T-helper 2 cell treated with Interferon-gamma antibody and Interleukin-4, amounts not matched to agents 5 μg/mL and 100 μg/mL, for 36 hours (primary cell): Measurements from ENCODE around the gene ACBD3.
A peak's percentile ranks its signal among the peaks of the same experiment; 100 is the strongest.

Source experiments
- DNase-seq: peaks from one replicate; pipeline ENCODE4 v3.0.0; 2021; ENCODE audit warnings: low spot score
- H3K27ac Mint-ChIP-seq: one replicate; pipeline ENCODE4 v1.8.0; 2021; ENCODE audit warnings: mild to moderate bottlenecking, mixed read lengths
- H3K27me3 Mint-ChIP-seq: one replicate; pipeline ENCODE4 v1.8.0; 2021; ENCODE audit warnings: low read depth, mixed read lengths
- H3K36me3 Mint-ChIP-seq: one replicate; pipeline ENCODE4 v1.8.0; 2021; ENCODE audit warnings: low read depth, mixed read lengths
- H3K4me1 Mint-ChIP-seq: one replicate; pipeline ENCODE4 v1.8.0; 2021; ENCODE audit warnings: low read depth, mixed read lengths
- H3K4me3 Mint-ChIP-seq: one replicate; pipeline ENCODE4 v1.8.0; 2022; ENCODE audit warnings: mild to moderate bottlenecking, moderate library complexity, mixed read lengths
- H3K9me3 Mint-ChIP-seq: one replicate; pipeline ENCODE4 v1.8.0; 2021; ENCODE audit warnings: mixed read lengths

ACBD3 gene

GRCh38 chr1:226135059-226135651 lies 51.4 kb downstream of the ACBD3 start:
- Mint-ChIP-seq H3K27ac (no peak overlapping the region), H3K27me3 (peaks cover 1% of the 10 kb centered on the region), H3K36me3 (no peaks in the 10 kb centered on the region), H3K9me3 (no peaks in the 10 kb centered on the region), H3K4me1 (peaks cover 4% of the 10 kb centered on the region), H3K4me3 (no peak overlapping the region)
- DNase-seq = no peak

DNA sequence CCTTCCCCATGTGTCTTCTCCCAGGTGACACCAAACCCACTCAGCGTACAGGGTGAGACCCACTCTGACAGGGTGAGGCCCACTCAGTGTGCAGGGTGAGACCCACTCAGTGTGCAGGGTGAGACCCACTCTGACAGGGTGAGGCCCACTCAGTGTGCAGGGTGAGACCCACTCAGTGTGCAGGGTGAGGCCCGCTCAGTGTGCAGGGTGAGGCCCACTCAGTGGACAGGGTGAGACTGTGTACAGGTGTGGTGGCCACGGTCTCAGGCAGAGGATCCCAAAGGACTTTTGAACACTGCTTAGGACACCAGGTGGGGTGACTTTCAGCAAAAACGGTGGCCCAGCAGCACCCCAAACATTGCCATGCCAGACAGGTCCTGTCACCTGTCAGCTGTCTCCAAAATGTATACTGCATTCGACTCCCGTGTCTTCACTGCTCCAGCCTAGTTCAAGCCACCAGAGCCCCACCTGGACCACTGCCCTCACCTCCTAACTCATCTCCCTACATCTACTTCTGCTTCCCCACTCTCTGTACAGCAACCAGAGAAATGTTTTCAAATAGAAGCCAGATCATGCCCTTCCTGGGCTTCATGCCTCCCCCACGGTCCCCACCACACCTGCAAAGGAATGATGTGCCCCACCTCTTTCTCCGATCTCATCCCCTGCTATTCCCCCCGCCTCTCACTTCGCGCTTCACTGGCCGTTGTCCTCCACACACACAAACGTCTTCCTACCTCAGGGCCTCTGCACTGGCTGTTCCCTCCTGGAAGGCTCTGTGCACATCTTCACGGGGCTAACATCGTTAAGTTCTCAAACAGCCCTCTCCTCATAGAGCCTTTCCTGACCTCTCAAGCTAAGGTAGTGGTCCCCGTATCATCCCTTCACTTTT lies 52.1 kb downstream of the ACBD3 start:
- no peak overlapping the region for H3K4me3 Mint-ChIP-seq
- no peaks in the 10 kb centered on the region for H3K36me3 Mint-ChIP-seq
- H3K27me3 Mint-ChIP-seq = peaks cover 1% of the 10 kb centered on the region
- no peak for DNase-seq
- no peaks in the 10 kb centered on the region for H3K9me3 Mint-ChIP-seq
- no peak overlapping the region for H3K27ac Mint-ChIP-seq
- peaks cover 4% of the 10 kb centered on the region for H3K4me1 Mint-ChIP-seq

GRCh38 chr1:226133504-226134123 lies 52.9 kb downstream of the ACBD3 start:
- Mint-ChIP-seq H3K36me3 (no peaks in the 10 kb centered on the region), H3K4me1 (peaks cover 8% of the 10 kb centered on the region), H3K27ac (no peak overlapping the region), H3K4me3 (no peak overlapping the region), H3K27me3 (peaks cover 1% of the 10 kb centered on the region), H3K9me3 (no peaks in the 10 kb centered on the region)
- DNase-seq = no peak

- Mint-ChIP-seq H3K27me3 (peaks cover 1% of the 10 kb centered on the region), H3K4me3 (no peak overlapping the region), H3K27ac (no peak overlapping the region)
Measured at GRCh38 chr1:226132728-226133503, 53.6 kb downstream of the ACBD3 start.

GRCh38 chr1:226131639-226132038 lies 54.9 kb downstream of the ACBD3 start:
- H3K27ac Mint-ChIP-seq = no peak overlapping the region
- DNase-seq = no peak
- H3K4me3 Mint-ChIP-seq = no peak overlapping the region
- no peaks in the 10 kb centered on the region for H3K9me3 Mint-ChIP-seq
- H3K4me1 Mint-ChIP-seq = peaks cover 20% of the 10 kb centered on the region
- peaks cover 1% of the 10 kb centered on the region for H3K27me3 Mint-ChIP-seq
- H3K36me3 Mint-ChIP-seq = no peaks in the 10 kb centered on the region

More at GRCh38 chr1:226132728-226133503, 53.6 kb downstream of the ACBD3 start:
- Mint-ChIP-seq H3K36me3 (no peaks in the 10 kb centered on the region), H3K9me3 (no peaks in the 10 kb centered on the region), H3K4me1 (peaks cover 11% of the 10 kb centered on the region)
- DNase-seq = no peak

GRCh38 chr1:226129230-226129629 lies 57.3 kb downstream of the ACBD3 start:
- DNase-seq = no peak
- no peak overlapping the region for H3K4me3 Mint-ChIP-seq
- H3K4me1 Mint-ChIP-seq = peaks cover 32% of the 10 kb centered on the region
- H3K9me3 Mint-ChIP-seq = no peaks in the 10 kb centered on the region
- peaks cover 1% of the 10 kb centered on the region for H3K27me3 Mint-ChIP-seq
- no peak overlapping the region for H3K27ac Mint-ChIP-seq
- no peaks in the 10 kb centered on the region for H3K36me3 Mint-ChIP-seq

GRCh38 chr1:226128487-226129075 lies 58.0 kb downstream of the ACBD3 start:
- no peaks in the 10 kb centered on the region for H3K9me3 Mint-ChIP-seq
- no peak overlapping the region for H3K4me3 Mint-ChIP-seq
- H3K36me3 Mint-ChIP-seq = no peaks in the 10 kb centered on the region
- no peak for DNase-seq
- H3K27ac Mint-ChIP-seq = peak overlapping the region; percentile 45
- H3K4me1 Mint-ChIP-seq = peaks cover 36% of the 10 kb centered on the region
- H3K27me3 Mint-ChIP-seq = peaks cover under 1% of the 10 kb centered on the region

GRCh38 chr1:226126824-226127569 lies 59.5 kb downstream of the ACBD3 start:
- H3K27ac Mint-ChIP-seq = peak overlapping the region; percentile 56
- peaks cover 43% of the 10 kb centered on the region for H3K4me1 Mint-ChIP-seq
- no peaks in the 10 kb centered on the region for H3K9me3 Mint-ChIP-seq
- no peak for DNase-seq
- peak overlapping the region; percentile 65 for H3K4me3 Mint-ChIP-seq
- H3K27me3 Mint-ChIP-seq = peaks cover 2% of the 10 kb centered on the region
- H3K36me3 Mint-ChIP-seq = no peaks in the 10 kb centered on the region

DNA sequence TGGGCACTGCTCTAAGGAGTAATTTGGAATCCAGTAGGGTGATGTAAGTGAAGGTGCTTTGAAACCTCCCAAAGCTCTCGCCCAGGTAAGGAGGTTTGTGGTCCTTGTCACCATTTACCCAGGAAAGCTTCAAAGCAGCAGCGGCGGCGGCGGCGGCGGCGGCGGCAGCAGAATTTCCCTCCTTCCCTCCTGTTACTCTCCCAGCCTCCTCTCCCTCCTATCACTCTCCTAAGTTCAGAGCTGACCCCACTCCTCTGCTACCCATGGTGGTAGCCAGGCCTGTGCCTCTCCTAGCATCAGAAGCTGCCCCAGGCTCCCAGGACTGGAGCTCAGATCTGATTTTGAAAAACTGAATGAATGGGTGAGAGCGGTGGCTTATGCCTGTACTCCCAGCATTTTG lies 60.7 kb downstream of the ACBD3 start:
- Mint-ChIP-seq H3K4me3 (no peak overlapping the region), H3K36me3 (no peaks in the 10 kb centered on the region), H3K9me3 (no peaks in the 10 kb centered on the region), H3K27me3 (peaks cover 2% of the 10 kb centered on the region), H3K27ac (peak overlapping the region; percentile 38), H3K4me1 (peaks cover 45% of the 10 kb centered on the region)
- no peak for DNase-seq

DNA sequence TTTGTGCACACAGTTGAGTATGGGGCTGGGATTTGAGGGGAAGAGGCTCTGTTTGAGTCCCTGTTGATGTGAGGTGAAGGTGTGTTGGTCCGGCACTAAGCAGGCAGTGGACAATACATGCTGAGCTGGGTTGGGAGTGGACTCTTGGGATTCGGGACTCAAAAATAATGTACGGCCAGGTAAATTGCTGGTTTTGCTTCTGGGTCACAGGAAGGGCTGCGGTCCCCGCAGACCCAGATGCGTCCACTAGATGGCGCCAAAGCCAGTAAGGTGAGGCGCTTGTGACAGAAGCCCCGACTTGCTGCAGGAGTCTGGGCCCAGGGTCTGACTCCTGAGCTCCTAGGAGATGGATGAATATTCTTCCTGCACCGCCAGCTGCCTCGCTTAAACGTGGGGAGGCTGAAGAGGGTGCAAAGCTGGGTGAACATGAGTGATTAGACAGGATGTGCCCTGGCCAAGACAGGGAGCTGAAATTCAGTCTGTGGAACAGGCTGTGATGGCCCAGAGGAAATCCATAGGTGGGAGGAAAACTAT lies 61.4 kb downstream of the ACBD3 start:
- Mint-ChIP-seq H3K27me3 (peaks cover 2% of the 10 kb centered on the region), H3K27ac (peak overlapping the region; percentile 38), H3K4me3 (peak overlapping the region; percentile 12), H3K36me3 (no peaks in the 10 kb centered on the region), H3K4me1 (peaks cover 46% of the 10 kb centered on the region), H3K9me3 (no peaks in the 10 kb centered on the region)
- DNase-seq = peak; percentile 81

DNA sequence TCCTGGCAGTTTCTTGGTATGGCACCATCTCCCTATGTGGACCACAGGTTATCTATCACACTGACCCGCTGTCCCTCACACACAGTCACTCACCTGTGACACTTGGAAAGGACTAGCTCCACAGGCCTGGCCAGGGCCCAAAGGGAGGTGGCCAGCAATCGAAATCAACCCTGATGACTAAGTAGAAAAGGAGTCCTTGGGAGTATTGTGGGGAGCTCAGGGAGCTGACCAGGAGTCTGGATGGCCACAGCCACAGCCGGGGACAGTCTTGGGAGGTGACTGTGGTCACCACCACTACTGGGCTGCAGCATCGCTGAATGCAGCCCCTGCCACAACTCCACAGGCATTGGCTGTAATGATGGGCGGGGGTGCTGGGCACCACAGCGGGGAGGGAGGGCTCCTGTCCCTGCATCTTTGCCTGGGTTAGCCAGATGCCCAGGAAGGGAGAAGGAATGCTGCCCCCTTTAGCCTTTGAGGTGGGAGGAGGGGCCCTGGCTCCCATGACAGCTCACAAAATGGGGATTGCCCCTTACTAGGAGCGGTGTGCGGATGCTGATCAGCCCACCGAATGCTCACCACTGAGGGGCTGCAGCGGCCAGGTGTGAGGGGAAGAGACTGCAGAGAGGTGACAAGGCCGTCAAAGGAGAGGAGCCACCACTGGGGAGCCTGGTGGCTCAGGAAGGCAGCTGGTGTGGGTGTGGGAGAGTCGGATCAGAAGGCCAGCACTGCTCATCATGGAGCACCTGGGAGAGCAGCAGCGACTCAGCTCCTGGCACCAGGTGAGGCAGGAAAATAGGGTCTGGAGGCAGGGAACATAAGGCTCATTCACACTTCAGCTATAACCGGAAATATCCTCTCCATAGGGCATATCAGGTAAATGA lies 62.7 kb downstream of the ACBD3 start:
- Mint-ChIP-seq H3K27me3 (peaks cover 2% of the 10 kb centered on the region), H3K4me1 (peaks cover 45% of the 10 kb centered on the region), H3K27ac (peak overlapping the region; percentile 32), H3K36me3 (no peaks in the 10 kb centered on the region), H3K9me3 (no peaks in the 10 kb centered on the region), H3K4me3 (peak overlapping the region; percentile 34)
- DNase-seq = no peak

- Mint-ChIP-seq H3K27ac (peak overlapping the region; percentile 87), H3K36me3 (no peaks in the 10 kb centered on the region), H3K4me1 (peaks cover 40% of the 10 kb centered on the region), H3K27me3 (peaks cover 2% of the 10 kb centered on the region), H3K4me3 (peak overlapping the region; percentile 84), H3K9me3 (no peaks in the 10 kb centered on the region)
- no peak for DNase-seq
Measured at GRCh38 chr1:226123212-226123560, 63.4 kb downstream of the ACBD3 start.
